Measurements from ENCODE around the gene HSPG2. TPM values are rescaled to one million over a fixed set of nuclear protein-coding genes. Genes with fewer than 3 reads are reported as not detected.

Gene HSPG2
- total and polyA plus RNA-seq, 2 of the 13 experiments (the other 11 are each of a cell fraction or from before 2014, with no cell fraction given), result 9.1 to 13.1 TPM

DNA sequence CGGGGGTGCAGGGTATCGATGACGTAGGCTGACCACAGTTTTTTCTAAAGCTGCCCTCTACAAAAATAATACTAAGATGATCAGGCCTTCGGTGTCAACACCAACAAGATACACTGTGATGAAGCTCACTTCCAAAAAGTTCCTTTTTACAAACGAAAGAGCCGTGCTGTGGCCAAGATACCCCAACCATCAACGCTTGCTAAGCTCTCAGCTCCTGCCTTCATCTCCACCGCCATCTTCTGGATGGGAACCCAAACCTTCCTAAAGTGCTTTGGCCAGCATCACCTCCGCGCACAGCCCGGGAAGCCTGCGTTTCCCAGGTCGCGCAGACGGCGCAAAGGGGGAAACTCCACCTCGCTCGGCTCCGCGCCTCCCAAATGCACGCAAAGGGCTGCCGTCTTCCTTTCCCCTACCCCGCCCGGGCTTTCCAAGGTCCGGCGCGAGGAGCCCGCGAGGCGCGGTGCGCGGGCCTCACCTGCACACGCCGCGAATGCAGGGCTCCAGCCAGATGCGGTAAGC, 154.7 kb downstream of the HSPG2 start (continued):
- TF ChIP-seq SMARCE1 (IDR thresholded peaks at IDR 0.05; ENCODE audit: borderline replicate concordance) (no peak), ASH2L (IDR thresholded peaks at IDR 0.05; ENCODE audit: insufficient read length, low read depth, low read length) (no peak), ZNF883 (CRISPR knock-in tag; IDR thresholded peaks at IDR 0.05; ENCODE audit: not compliant biosample characterization) (peak; percentile 12), ARHGAP35 (CRISPR knock-in tag; IDR thresholded peaks at IDR 0.05; ENCODE audit: borderline replicate concordance) (0 out of 2 replicates have a peak, but pooled peaks have one; percentile 21), E2F1 (CRISPR knock-in tag; IDR thresholded peaks at IDR 0.05) (no peak), THAP8 (CRISPR knock-in tag; IDR thresholded peaks at IDR 0.05; ENCODE audit: borderline replicate concordance) (no peak; the same call in 1 of the 2 replicates), SIN3A (IDR thresholded peaks at IDR 0.05; ENCODE audit: borderline replicate concordance, low read depth, low read length) (peak; percentile 11; the same call in 1 of the 2 replicates), ZNF10 (CRISPR knock-in tag; IDR thresholded peaks at IDR 0.05; ENCODE audit: borderline replicate concordance, low read depth) (0 out of 2 replicates have a peak, but pooled peaks have one; percentile 64), FOXJ3 (CRISPR knock-in tag; IDR thresholded peaks at IDR 0.05; ENCODE audit: borderline replicate concordance) (no peak), TAF1 (CRISPR knock-in tag; IDR thresholded peaks at IDR 0.05) (no peak), SMAD3 (CRISPR knock-in tag; IDR thresholded peaks at IDR 0.05) (no peak), ZSCAN25 (CRISPR knock-in tag; IDR thresholded peaks at IDR 0.05) (no peak), SSRP1 (CRISPR knock-in tag; IDR thresholded peaks at IDR 0.05) (no peak), ZKSCAN1 (IDR thresholded peaks at IDR 0.05; ENCODE audit: low read length) (no peak), AHDC1 (CRISPR knock-in tag; IDR thresholded peaks at IDR 0.05; ENCODE audit: borderline replicate concordance) (peak; percentile 49; the same call in 1 of the 2 replicates), KDM3A (CRISPR knock-in tag; IDR thresholded peaks at IDR 0.05; ENCODE audit: low read depth) (peak; percentile 43), RAD21 (CRISPR knock-in tag; IDR thresholded peaks at IDR 0.05) (0 out of 2 replicates have a peak, but pooled peaks have one; percentile 25)
- TF ChIP-seq, protein P1, sequence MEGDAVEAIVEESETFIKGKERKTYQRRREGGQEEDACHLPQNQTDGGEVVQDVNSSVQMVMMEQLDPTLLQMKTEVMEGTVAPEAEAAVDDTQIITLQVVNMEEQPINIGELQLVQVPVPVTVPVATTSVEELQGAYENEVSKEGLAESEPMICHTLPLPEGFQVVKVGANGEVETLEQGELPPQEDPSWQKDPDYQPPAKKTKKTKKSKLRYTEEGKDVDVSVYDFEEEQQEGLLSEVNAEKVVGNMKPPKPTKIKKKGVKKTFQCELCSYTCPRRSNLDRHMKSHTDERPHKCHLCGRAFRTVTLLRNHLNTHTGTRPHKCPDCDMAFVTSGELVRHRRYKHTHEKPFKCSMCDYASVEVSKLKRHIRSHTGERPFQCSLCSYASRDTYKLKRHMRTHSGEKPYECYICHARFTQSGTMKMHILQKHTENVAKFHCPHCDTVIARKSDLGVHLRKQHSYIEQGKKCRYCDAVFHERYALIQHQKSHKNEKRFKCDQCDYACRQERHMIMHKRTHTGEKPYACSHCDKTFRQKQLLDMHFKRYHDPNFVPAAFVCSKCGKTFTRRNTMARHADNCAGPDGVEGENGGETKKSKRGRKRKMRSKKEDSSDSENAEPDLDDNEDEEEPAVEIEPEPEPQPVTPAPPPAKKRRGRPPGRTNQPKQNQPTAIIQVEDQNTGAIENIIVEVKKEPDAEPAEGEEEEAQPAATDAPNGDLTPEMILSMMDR (CRISPR knock-in tag; IDR thresholded peaks at IDR 0.05), result peak; percentile 60
